ENCODE results near the gene ZC3H7B.
A peak's percentile ranks its signal among the peaks of the same experiment; 100 is the strongest.
"Not testable (repeated sequence)": the region's sequence is repeated elsewhere in the genome, so short reads cannot be mapped to it uniquely, and the experiment has no call there.

ZC3H7B gene

DNA sequence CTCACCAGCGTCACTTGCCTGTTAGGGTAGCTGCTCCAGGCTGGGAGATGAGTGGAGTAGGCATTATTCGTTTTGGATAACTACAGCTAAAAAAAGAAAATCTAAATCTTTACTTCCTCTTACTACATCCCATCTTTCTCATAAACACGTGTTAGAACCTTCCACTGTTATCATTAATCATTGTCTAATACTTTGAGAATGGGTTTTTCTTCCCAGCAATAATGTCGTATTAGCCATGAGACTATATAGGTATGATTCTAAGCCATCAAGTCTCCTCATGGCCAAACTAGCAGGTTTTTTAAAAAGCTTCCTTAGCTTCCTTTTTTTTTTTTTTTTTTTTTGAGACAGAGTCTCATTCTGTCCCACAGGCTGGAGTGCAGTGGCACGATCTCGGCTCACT is 76.5 kb downstream of the ZC3H7B start:
- FAIRE-seq (no peak), DNase-seq (ENCODE audit: low spot score) (no peak)

DNA sequence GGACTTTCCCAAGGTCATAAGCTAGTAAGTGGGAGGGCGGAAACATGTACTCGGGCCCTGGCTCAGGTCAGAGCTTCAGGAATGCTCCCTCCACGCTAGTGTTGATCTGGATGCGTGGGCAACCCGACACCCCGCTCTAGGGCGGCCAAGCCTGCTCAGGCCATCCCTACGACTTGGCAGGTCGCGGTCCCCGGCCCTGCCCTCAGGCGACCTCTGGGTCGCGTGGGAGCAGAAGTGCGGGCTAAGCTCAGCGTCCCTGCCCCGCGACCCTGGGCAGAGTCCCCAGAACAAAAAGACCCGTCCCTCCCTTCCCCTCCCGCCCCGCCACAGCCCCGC is 79.6 kb downstream of the ZC3H7B start:
- DNase-seq (ENCODE audit: low spot score) (peak; percentile 77), FAIRE-seq (no peak)

DNA sequence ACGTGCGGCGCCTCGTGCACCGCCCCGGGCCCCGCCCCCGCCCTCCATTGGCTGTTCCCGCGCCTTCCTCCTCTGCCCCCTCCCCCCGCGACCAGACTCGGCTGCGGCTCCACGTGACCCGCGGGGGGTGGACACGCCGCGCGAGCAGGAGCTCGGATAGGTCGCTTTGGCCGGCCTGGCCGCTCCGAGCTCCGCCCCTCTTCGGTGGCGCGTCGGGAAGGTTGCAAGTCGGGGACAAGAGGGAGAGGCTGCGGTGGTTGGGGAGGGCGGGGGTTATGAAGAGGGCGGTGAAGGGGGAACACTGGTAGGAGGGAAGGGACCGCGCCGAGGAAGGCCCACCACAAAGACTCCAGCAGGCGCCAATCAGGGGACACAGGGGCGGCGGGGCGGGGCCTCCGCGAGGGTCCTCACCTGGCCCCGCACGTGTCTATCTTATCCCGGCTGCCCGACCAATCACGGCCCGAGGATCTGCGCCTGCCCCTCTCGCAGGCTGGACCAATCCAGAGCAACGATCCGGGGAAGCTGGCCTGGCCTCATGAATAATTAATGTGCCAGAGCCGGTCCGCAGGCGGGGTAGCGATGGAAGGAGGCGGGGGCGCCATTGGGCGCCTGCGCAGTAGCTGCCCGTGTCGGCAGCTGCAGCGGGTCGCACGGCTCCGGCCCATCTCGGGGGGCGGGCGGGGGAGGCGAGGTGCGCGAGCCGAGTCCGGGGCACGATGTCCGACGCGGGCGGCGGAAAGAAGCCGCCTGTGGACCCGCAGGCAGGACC is 80.2 kb downstream of the ZC3H7B start, which contains the start of gene TEF:
TSS of gene TEF (plus strand) at position 614 of the 769 bp plus-strand sequence. CDS start at position 717, 103 bp downstream.
- DNase-seq (ENCODE audit: low spot score), result peak; percentile 95
- peak; percentile 85 for FAIRE-seq

DNA sequence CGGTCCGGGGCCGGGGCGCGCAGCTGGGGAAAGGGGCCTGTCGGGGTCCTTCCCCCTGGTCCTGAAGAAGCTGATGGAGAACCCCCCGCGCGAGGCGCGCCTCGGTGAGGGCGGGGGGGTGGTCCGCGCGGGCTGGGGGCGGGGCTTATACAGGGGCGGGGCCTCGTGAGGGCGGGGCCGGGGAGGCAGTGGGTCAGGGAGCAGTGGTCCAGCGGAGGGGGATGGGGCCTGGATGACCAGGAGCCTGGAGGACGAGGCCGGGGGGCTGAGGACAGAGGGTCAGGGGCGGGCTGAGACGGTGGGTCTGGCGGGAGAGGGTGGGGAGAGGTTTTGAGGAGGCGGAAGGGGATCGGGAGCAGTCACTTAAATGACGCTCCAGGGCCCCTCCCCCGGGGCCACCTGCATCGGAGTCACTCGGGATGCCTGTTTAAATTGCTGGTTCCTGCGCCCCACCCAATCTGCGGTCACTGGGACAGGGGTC is 80.8 kb downstream of the ZC3H7B start:
- FAIRE-seq (no peak), DNase-seq (ENCODE audit: low spot score) (no peak)

DNA sequence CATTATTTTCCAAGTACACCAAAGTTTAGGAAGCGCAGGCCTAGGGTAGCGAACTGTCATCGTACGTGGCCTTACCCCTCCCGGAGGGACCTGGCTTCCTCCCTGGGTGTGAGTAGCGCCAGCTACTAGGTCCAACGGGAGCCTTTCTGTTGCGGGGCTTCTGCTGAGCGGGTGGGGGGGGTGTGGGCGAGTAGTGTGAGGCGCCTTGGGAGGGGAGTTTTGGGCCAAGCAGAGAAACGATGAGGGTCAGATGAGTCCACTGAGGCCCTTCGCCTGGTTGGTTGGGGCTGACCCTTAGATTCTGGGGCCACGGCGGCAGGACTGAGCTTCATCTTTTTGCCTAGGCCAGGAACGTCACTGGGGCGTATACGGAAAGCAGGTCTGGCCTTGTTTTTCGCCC is 81.3 kb downstream of the ZC3H7B start:
- no peak for DNase-seq (ENCODE audit: low spot score)
- FAIRE-seq, result no peak

DNA sequence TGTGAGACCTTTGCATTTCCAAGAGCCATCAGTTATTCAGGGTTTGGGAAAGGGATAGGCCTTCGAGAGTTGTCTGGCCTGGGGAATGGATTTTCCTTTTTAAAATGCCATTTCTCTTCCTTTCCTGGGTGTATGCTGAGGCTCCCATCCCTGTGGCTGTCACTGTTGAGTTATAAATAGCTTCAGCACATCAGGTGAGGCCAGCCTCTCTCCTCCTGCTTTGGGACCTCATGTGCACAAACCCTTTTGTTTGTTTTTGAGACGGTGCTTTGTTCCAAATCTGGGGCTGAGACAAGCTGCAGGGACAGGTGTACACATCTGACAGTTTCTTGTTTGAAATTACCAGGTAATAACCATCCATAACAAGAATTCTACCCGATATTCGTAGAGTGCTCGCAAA is 81.8 kb downstream of the ZC3H7B start:
- DNase-seq (ENCODE audit: low spot score) (no peak), FAIRE-seq (no peak)

DNA sequence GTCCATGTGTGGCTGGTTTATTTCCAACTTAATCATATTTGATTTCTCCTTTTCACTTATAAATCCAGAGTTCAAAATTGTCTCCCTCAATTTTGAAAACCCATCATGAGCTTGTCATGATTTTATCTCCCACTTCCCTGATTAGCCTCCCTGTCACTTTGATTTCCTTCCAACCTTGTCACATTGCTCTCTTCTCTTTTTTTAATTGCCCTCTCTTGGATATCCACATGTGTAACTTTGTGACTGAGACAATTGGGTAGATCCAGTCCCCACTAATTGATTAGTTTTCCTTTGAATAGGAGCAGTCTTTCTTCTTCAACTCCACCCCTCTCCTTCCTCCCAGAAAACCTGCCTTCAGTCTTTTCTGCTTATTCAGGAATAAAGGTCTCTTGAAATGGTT is 82.8 kb downstream of the ZC3H7B start:
- no peak for DNase-seq (ENCODE audit: low spot score)
- no peak for FAIRE-seq

DNA sequence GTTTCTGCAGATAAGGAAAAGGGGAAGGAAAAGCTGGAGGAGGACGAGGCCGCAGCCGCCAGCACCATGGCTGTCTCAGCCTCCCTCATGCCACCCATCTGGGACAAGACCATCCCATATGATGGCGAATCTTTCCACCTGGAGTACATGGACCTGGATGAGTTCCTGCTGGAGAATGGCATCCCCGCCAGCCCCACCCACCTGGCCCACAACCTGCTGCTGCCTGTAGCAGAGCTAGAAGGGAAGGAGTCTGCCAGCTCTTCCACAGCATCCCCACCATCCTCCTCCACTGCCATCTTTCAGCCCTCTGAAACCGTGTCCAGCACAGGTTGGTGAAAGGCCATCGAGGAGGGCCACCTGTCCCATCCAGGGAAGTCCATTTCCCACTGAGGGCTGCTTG is 86.0 kb downstream of the ZC3H7B start:
- DNase-seq (ENCODE audit: low spot score) (no peak), FAIRE-seq (no peak)

DNA sequence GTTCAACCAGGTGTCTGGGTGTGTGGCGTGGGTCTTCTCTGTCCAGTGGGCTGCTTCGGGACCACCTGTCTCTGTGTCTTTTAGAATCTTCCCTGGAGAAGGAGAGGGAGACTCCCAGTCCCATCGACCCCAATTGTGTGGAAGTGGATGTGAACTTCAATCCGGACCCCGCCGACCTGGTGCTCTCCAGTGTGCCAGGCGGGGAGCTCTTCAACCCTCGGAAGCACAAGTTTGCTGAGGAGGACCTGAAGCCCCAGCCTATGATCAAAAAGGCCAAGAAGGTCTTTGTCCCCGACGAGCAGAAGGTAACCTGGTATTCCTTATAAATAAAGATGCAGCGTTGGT is 92.7 kb downstream of the ZC3H7B start:
- DNase-seq (ENCODE audit: low spot score) (no peak), FAIRE-seq (no peak)

DNA sequence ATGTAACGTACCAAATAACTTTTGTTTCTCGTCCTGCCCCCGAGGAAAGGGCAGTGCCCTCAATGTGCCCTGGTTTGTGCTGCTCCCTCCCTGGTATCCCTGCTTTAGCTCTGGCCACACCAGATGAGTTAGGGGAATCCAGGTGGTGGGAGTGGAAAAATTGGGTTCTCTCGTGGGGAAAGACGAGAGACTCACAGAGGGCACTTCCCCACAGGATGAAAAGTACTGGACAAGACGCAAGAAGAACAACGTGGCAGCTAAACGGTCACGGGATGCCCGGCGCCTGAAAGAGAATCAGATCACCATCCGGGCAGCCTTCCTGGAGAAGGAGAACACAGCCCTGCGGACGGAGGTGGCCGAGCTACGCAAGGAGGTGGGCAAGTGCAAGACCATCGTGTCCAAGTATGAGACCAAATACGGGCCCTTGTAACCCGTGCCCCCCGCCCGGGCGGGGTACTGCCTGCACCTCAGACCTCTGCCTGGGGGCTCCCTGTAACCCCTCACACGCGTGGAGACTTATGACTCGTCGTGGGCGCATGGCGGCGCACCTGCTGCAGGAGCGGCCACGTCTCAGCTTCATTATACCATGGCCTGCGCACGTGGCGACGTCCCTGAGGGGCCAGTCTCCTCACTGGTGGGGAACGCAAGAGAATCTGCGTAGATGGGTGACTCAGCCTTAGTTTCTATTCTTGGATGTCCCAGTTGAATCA is 94.4 kb downstream of the ZC3H7B start:
- FAIRE-seq (no peak), DNase-seq (ENCODE audit: low spot score) (no peak)

DNA sequence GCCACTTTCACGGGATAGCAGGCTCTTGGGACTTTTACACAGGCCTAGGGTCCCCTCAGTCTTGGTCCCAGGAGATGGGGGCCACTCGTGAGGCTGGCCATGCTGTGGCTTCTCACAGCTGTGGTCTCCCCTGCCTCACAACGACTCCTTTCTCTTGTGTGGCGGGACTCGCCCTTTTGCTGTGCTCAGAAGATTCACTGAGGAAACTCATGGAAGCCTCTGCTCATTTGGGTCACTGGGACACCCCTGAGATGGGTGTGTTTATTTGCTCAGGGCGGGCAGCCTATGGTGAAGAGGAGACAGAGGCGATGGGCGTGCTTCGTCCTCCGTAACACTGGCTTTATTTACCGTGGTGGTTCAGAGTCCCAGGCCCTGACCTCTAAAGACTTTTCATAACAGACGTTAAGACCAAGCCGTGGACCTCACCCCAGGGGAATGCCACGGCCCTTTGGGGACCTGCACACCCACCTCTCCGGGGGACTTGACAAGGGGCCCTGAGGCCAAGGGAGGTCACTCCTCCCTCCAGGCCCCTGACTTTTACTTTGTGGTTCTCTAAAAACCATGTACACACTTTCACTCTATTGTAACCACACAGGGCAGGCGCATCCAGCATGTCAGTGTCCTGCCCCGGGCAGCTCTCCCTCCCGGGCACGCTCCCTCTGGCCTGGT is 96.0 kb downstream of the ZC3H7B start:
- DNase-seq (ENCODE audit: low spot score) (no peak), FAIRE-seq (no peak)

DNA sequence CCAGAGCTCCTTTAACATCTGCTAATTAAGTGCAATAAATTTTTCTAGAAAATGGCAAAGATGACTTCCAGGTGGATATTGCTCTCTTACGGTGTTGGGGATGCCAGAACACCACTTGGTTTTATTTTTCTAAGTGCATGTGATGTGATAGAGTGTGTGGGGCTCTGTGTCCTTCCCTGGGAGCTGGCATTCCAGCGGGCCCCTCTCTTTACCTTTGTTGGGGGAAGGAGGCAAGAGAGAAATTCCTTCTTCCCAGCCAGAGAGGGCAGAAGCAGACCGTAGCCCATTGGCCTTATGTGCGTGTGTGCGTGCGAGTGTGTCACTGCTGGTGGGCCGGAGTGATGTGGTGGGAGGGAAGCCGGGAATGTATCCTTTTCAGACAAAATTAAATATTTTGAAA is 97.6 kb downstream of the ZC3H7B start:
- FAIRE-seq (no peak), DNase-seq (ENCODE audit: low spot score) (no peak)

DNA sequence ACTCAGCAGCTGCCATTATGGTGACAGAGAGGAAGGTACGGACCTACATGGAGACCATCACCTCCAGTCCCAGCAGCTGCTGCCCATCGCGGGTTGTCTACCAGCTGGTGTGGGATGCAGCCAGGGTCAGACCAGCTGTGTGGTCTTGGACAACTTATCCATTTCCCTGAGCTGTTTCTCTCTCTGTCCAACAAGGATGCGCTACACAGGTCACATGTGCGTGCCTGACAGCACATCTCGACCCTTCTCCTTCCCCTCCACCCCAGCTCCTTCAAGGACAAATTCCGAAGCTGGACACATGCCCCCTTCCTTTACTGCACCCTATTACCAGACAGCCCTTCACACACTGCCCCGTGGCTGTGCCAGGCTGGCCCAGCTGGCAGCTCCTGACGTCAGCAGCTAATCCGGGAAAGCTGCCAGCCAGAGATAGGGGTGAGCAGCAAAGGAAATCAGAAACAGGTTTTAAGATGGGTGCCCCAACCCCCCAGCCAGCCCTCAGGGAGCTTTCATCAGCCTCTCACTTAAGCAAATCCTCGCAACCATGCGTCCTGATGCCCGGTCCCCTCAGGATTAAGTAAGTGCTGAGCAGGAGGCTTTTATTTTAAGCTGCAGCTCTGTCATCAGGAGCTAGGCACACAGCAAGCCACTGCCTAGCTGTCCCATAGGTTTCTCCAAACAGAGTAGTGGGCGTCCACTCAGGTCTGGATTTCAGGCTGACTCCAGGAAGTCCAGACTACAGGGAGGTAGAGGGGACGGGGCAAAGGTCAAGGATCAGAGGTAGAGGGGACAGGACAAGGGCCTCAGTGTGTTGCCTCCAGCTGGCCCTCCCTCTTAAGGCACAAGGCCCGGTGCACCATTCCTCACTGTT is 100.7 kb downstream of the ZC3H7B start:
- FAIRE-seq, result no peak
- no peak for DNase-seq (ENCODE audit: low spot score)

DNA sequence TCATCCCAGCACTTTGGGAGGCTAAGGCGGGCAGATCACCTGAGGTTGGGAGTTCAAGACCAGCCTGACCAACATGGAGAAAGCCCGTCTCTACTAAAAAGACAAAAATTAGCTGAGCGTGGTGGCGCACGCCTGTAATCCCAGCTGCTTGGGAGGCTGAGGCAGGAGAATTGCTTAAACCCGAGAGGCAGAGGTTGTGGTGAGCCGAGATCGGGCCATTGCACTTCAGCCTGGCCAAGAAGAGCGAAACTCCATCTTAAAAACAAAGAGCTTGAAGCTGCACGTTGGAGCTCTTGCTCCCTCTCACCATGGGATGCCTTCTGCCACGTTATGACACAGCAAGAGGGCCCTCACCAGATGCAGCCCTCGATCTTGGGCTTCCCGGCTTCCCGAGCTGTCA is 101.5 kb downstream of the ZC3H7B start:
- FAIRE-seq; DNase-seq (ENCODE audit: low spot score): not testable (repeated sequence)

DNA sequence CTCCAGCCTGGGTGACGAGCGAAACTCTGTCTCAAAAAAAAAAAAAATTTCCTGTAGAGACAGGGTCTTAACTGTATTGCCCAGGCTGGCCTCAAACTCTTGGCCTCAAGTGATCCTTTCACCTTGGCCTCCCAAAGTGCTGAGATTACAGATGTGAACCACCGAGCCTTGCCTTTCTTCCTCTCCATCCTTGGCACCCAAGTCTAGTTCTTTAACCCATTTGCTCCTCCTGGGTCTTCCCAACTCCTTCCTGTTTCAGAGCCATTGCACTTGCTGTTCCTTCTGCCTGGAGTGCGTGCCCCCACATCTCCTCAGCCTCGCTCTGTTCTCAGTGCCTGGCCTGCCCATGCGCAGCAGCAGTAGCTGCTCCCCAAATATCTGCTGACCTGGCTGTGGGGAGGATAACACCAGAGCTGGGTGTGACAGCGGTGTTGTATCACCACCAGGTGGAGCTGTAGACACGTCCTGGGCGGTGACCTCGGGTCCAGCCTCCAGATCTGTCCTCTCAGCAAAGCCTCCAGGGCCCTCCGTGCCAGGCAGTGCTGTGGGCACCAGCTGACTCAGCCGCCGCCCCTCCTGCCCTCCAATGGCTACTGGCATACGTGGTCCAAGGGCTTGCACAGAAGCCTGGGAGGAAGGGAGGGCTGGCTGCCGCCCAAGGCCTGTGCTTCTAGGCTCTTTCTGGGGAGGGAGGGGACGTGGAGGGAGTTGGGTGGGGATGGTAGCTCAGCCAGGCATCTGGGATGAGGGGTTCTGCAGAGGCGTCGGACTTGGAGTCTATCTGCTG is 102.4 kb downstream of the ZC3H7B start:
- DNase-seq (ENCODE audit: low spot score), result peak; percentile 90
- peak; percentile 58 for FAIRE-seq

DNA sequence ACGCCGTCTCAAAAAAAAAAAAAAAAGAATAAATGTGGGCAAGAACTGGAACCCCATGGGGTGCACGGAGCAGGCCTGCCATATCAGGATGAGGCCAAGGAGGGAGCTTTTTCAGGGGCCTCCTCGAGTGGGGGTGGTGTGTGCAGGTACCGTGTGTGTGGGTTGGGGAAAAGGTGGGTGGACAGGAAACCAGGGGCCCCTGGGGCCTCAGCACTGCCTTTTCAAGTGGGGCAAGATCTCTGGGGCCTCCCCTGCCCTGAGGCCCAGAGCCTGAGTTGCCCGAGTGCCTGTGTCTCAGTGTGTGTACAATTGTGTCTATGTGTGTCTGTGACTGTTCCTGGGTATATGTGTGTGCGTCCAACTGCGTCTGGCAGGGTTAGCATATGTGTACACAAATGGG is 104.3 kb downstream of the ZC3H7B start:
- no peak for FAIRE-seq
- DNase-seq (ENCODE audit: low spot score), result no peak

DNA sequence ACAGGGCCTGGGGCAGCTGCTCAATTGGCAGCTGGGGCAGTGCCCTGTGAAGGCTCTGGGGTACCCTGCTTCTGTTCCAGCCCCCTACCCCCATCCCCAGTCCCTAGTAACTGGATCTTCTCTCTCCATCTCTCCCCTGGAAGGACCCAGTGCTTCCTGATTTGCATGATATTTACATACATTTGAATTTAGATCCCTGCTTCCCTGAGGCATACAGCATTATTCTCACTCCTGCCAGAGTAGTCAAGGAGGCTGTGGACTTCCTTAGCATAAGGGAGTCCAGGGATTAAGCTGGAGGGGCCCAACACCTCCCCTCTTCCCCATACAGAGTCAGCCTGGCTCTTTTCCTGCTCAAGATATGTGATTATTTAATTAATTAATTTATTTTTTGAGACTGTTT is 105.1 kb downstream of the ZC3H7B start:
- FAIRE-seq, result no peak
- no peak for DNase-seq (ENCODE audit: low spot score)

DNA sequence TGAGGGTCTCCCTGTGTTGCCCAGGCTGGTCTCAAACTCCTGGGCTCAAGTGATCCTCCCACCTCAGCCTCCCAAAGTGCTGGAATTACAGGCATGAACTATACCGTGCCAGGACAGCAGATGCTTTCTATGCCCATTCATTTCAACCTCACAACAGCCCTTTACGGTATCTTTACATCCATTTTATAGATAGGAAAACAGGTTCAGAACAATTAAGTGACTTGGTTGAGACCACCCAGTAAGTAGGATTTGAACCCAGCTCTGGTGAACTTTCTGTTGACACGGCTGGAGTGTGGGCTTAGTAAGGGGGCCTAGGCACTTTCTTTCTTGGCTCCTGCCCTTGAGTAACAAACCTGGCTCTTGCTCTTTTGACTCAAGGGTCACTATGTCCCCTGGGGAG is 106.1 kb downstream of the ZC3H7B start:
- FAIRE-seq, result no peak

DNA sequence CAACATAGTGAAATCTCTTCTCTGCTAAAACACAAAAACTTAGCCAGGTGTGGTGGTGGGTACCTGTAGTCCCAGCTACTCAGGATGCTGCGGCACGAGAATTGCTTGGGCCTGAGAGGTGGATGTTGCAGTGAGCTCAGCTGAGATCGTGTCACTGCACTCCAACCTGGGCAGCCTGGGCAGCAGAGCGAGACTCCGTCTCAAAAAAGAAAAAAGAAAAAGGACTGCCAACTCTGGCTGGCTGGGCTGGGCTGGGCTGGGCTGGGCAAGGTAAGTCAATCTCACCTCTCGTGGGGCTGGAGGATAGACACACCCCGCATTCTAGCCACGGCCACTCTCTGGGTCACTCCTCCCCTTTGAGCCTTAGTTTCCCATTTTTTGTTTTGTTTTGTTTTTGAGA is 107.3 kb downstream of the ZC3H7B start:
- FAIRE-seq, result no peak

More for the DNA sequence above, 106.1 kb downstream of the ZC3H7B start:
- no peak for DNase-seq (ENCODE audit: low spot score)

More for the DNA sequence above, 107.3 kb downstream of the ZC3H7B start:
- DNase-seq (ENCODE audit: low spot score), result no peak

All from RCC 7860 (cell line).